Measurements from ENCODE around the gene DNAJC27. TPM values are rescaled to one million over a fixed set of nuclear protein-coding genes. Genes with fewer than 3 reads are reported as not detected.
"Not testable (repeated sequence)": the region's sequence is repeated elsewhere in the genome, so short reads cannot be mapped to it uniquely, and the experiment has no call there.

The DNAJC27 gene
- total RNA-seq, 1 experiment from 2014 or later: 4.6 TPM

GRCh38 chr2:25018681-25019080 lies 46.9 kb upstream of the DNAJC27 start:
- H3K4me1 ChIP-seq (ENCODE audit: control insufficient read depth in 1 of 2, insufficient read depth in 2 of 2, low read length in 2 of 2): no peaks in the 10 kb centered on the region
- DNase-seq (ENCODE audit: low read depth, low spot score) (no peak), ATAC-seq (no peak)
- no TSS peak for BruUV-seq (replicated peaks)
- TF ChIP-seq CEBPB (IDR thresholded peaks at IDR 0.05; ENCODE audit: low read depth) (no peak), POLR2AphosphoS5 (IDR thresholded peaks at IDR 0.05; ENCODE audit: low read depth, low read length) (no peak), ELF1 (IDR thresholded peaks at IDR 0.05; ENCODE audit: borderline replicate concordance, low read depth) (no peak), JUND (IDR thresholded peaks at IDR 0.05) (no peak)
- ChIA-PET CTCF (no interaction called here), POLR2A (no interaction called here), RAD21 (ENCODE audit: low non-redundant PET in 1 of 2, low total read pairs in 2 of 2, uncharacterized antibody in 2 of 2, unreplicated experiment in 2 of 2) (no interaction called here)
- H3K4me3 ChIP-seq (replicated peaks in 1 of 2; ENCODE audit: low read depth in 1 of 2, low read length in 2 of 2): no peak overlapping the region
- no peaks in the 10 kb centered on the region for H3K9me3 ChIP-seq (ENCODE audit: control insufficient read depth in 1 of 2, insufficient read depth in 1 of 2, low read depth in 1 of 2, low read length in 2 of 2)
- intact Hi-C loops (cut with micrococcal nuclease): no loop called here
- no peak overlapping the region for H3K4me2 ChIP-seq (ENCODE audit: low read length)
- H4K20me1 ChIP-seq (ENCODE audit: insufficient read depth): no peaks in the 10 kb centered on the region
- H2AFZ ChIP-seq (ENCODE audit: low read depth, low read length, poor library complexity, severe bottlenecking): no peak overlapping the region
- no peaks in the 10 kb centered on the region for H3K27me3 ChIP-seq (ENCODE audit: insufficient read depth, low read length)
- no peak overlapping the region for H3K27ac ChIP-seq (ENCODE audit: low read depth, low read length)
- H3K9ac ChIP-seq (ENCODE audit: low read length): no peak overlapping the region
- no peaks in the 10 kb centered on the region for H3K9me2 ChIP-seq (ENCODE audit: insufficient read depth)
- H3K36me3 ChIP-seq (ENCODE audit: control insufficient read depth in 1 of 2, insufficient read depth in 2 of 2, low read length in 2 of 2): no peaks in the 10 kb centered on the region
- H3K79me2 ChIP-seq (ENCODE audit: insufficient read depth, low read length): no peaks in the 10 kb centered on the region

- H3K4me1 ChIP-seq (ENCODE audit: control insufficient read depth in 1 of 2, insufficient read depth in 2 of 2, low read length in 2 of 2): peaks cover 0 to 5% of the 10 kb centered on the region in 2 experiments; a peak in 1 of 4 replicates
- H3K27ac ChIP-seq (ENCODE audit: low read depth, low read length): no peak overlapping the region
- POLR2A ChIA-PET: no interaction called here
- no peaks in the 10 kb centered on the region for H4K20me1 ChIP-seq (ENCODE audit: insufficient read depth)
- no peaks in the 10 kb centered on the region for H3K27me3 ChIP-seq (ENCODE audit: insufficient read depth, low read length)
- intact Hi-C loops (cut with micrococcal nuclease): no loop called here
- no TSS peak for BruUV-seq (replicated peaks)
- H2AFZ ChIP-seq (ENCODE audit: low read depth, low read length, poor library complexity, severe bottlenecking): no peak overlapping the region
- ATAC-seq (no peak), DNase-seq (ENCODE audit: low read depth, low spot score) (no peak)
- H3K4me2 ChIP-seq (ENCODE audit: low read length): no peak overlapping the region
- H3K4me3 ChIP-seq (replicated peaks in 1 of 2; ENCODE audit: low read depth in 1 of 2, low read length in 2 of 2): no peak overlapping the region
- no peaks in the 10 kb centered on the region for H3K79me2 ChIP-seq (ENCODE audit: insufficient read depth, low read length)
- TF ChIP-seq TCF7L2 (IDR thresholded peaks at IDR 0.05; ENCODE audit: borderline replicate concordance, extremely low read depth, insufficient read depth, insufficient read length) (no peak), RAD21 (IDR thresholded peaks at IDR 0.05; ENCODE audit: low read depth) (no peak), SIN3A (IDR thresholded peaks at IDR 0.05; ENCODE audit: low read depth) (no peak), CTCF (IDR thresholded peaks at IDR 0.05 in 2 of 3, conservative IDR thresholded peaks at IDR 0.05 in 1 of 3; ENCODE audit: borderline replicate concordance in 1 of 3, insufficient read depth in 1 of 3, low read depth in 2 of 3, low read length in 2 of 3) (no peak), SP1 (IDR thresholded peaks at IDR 0.05; ENCODE audit: low read depth) (no peak)
- CTCF ChIA-PET: no interaction called here
- no peaks in the 10 kb centered on the region for H3K9me2 ChIP-seq (ENCODE audit: insufficient read depth)
- H3K9ac ChIP-seq (ENCODE audit: low read length): no peak overlapping the region
- RAD21 ChIA-PET (ENCODE audit: low non-redundant PET in 1 of 2, low total read pairs in 2 of 2, uncharacterized antibody in 2 of 2, unreplicated experiment in 2 of 2): no interaction called here
- H3K9me3 ChIP-seq (ENCODE audit: control insufficient read depth in 1 of 2, insufficient read depth in 1 of 2, low read depth in 1 of 2, low read length in 2 of 2): no peaks in the 10 kb centered on the region
- no peaks in the 10 kb centered on the region for H3K36me3 ChIP-seq (ENCODE audit: control insufficient read depth in 1 of 2, insufficient read depth in 2 of 2, low read length in 2 of 2)
These were observed 42.9 kb upstream of the DNAJC27 start for GRCh38 chr2:25014631-25015030.

GRCh38 chr2:25011342-25011741 lies 39.6 kb upstream of the DNAJC27 start:
- H3K27ac ChIP-seq (ENCODE audit: low read depth, low read length); H4K20me1 ChIP-seq (ENCODE audit: insufficient read depth); H3K4me2 ChIP-seq (ENCODE audit: low read length); ATAC-seq; H3K9ac ChIP-seq (ENCODE audit: low read length); BruUV-seq (replicated peaks); H3K4me1 ChIP-seq (ENCODE audit: control insufficient read depth in 1 of 2, insufficient read depth in 2 of 2, low read length in 2 of 2); RAD21 ChIA-PET (ENCODE audit: low non-redundant PET in 1 of 2, low total read pairs in 2 of 2, uncharacterized antibody in 2 of 2, unreplicated experiment in 2 of 2); H3K4me3 ChIP-seq (replicated peaks in 1 of 2; ENCODE audit: low read depth in 1 of 2, low read length in 2 of 2); H3K9me2 ChIP-seq (ENCODE audit: insufficient read depth); H3K9me3 ChIP-seq (ENCODE audit: control insufficient read depth in 1 of 2, insufficient read depth in 1 of 2, low read depth in 1 of 2, low read length in 2 of 2); H3K36me3 ChIP-seq (ENCODE audit: control insufficient read depth in 1 of 2, insufficient read depth in 2 of 2, low read length in 2 of 2); H2AFZ ChIP-seq (ENCODE audit: low read depth, low read length, poor library complexity, severe bottlenecking); intact Hi-C loops (cut with micrococcal nuclease); POLR2A ChIA-PET; DNase-seq (ENCODE audit: low read depth, low spot score); CTCF ChIA-PET; H3K79me2 ChIP-seq (ENCODE audit: insufficient read depth, low read length); H3K27me3 ChIP-seq (ENCODE audit: insufficient read depth, low read length): not testable (repeated sequence)

Data from HCT116 (cell line).